H9 (cell line): ENCODE data around the gene WDR36. TPM values are rescaled to one million over a fixed set of nuclear protein-coding genes. Genes with fewer than 3 reads are reported as not detected.

ENCODE experiments used
- DNase-seq: peaks from one replicate; pipeline ENCODE4 v3.0.0-alpha.2; 2017
- H2AFZ ChIP-seq: one replicate; pipeline ENCODE4 v1.6.1; 2013; ENCODE audit warnings: mild to moderate bottlenecking, low read length, control low read depth, moderate library complexity
- H2AK5ac ChIP-seq: 2 replicates; pipeline ENCODE4 v1.6.1; 2013; ENCODE audit warnings: low read length, control low read depth, mixed read lengths; ENCODE audit not compliant: insufficient read length
- H2BK120ac ChIP-seq: one replicate; pipeline ENCODE4 v1.6.1; 2013; ENCODE audit warnings: low read depth, mild to moderate bottlenecking, low read length, control low read depth, inconsistent platforms; ENCODE audit not compliant: poor library complexity, severe bottlenecking
- H2BK12ac ChIP-seq: 2 replicates; pipeline ENCODE4 v1.6.1; 2013; ENCODE audit warnings: low read length, control low read depth, mixed read lengths, low read depth; ENCODE audit not compliant: insufficient read length
- H2BK15ac ChIP-seq: 2 replicates; pipeline ENCODE4 v1.6.1; 2013; ENCODE audit warnings: low read depth, low read length, control low read depth
- H2BK20ac ChIP-seq: one replicate; pipeline ENCODE4 v1.6.1; 2013; ENCODE audit warnings: low read depth, mild to moderate bottlenecking, low read length, control low read depth, inconsistent platforms; ENCODE audit not compliant: poor library complexity, severe bottlenecking
- H2BK5ac ChIP-seq: 2 replicates; pipeline ENCODE4 v1.6.1; 2013; ENCODE audit warnings: low read length, control low read depth, mixed read lengths; ENCODE audit not compliant: insufficient read length
- H3K14ac ChIP-seq: 2 replicates; pipeline ENCODE4 v1.6.1; 2013; ENCODE audit warnings: low read length, control low read depth; ENCODE audit not compliant: insufficient read depth
- H3K18ac ChIP-seq: 2 replicates; pipeline ENCODE4 v1.6.1; 2013; ENCODE audit warnings: low read depth, mild to moderate bottlenecking, mixed read lengths, low read length, control low read depth; ENCODE audit not compliant: insufficient read length
- H3K23ac ChIP-seq: 2 replicates; pipeline ENCODE4 v1.6.1; 2013; ENCODE audit warnings: low read length, control low read depth, mixed read lengths, low read depth; ENCODE audit not compliant: insufficient read length
- H3K23me2 ChIP-seq: 2 replicates; pipeline ENCODE4 v1.6.1; 2013; ENCODE audit warnings: low read depth, mild to moderate bottlenecking, mixed read lengths, low read length, control low read depth; ENCODE audit not compliant: insufficient read length, poor library complexity, severe bottlenecking
- H3K27ac ChIP-seq: 2 replicates; pipeline ENCODE4 v1.5.1; 2013; ENCODE audit warnings: low read length, control low read depth, mixed read lengths, low read depth; ENCODE audit not compliant: insufficient read length
- H3K27me3 ChIP-seq: 2 replicates; pipeline ENCODE4 v1.6.1; 2013; ENCODE audit warnings: low read length, control low read depth, inconsistent platforms; ENCODE audit not compliant: insufficient read depth
- H3K4ac ChIP-seq: 2 replicates; pipeline ENCODE4 v1.6.1; 2013; ENCODE audit warnings: low read depth, mild to moderate bottlenecking, control low read depth, inconsistent platforms, low read length, moderate library complexity
- H3K4me1 ChIP-seq: 2 replicates; pipeline ENCODE4 v1.6.1; 2013; ENCODE audit warnings: low read length, control low read depth, inconsistent platforms; ENCODE audit not compliant: insufficient read depth
- H3K4me2 ChIP-seq: 2 replicates; pipeline ENCODE4 v1.6.1; 2013; ENCODE audit warnings: low read length, control low read depth, mixed read lengths; ENCODE audit not compliant: insufficient read length, insufficient read depth
- H3K56ac ChIP-seq: 2 replicates; pipeline ENCODE4 v1.6.1; 2013; ENCODE audit warnings: low read depth, mild to moderate bottlenecking, mixed read lengths, low read length, control low read depth; ENCODE audit not compliant: insufficient read length
- H3K79me1 ChIP-seq: 2 replicates; pipeline ENCODE4 v1.6.1; 2013; ENCODE audit warnings: low read depth, mild to moderate bottlenecking, moderate library complexity, low read length, control low read depth, inconsistent platforms; ENCODE audit not compliant: insufficient read depth, poor library complexity, severe bottlenecking
- H3K79me2 ChIP-seq: 2 replicates; pipeline ENCODE4 v1.6.1; 2013; ENCODE audit warnings: low read length, control low read depth, inconsistent platforms; ENCODE audit not compliant: insufficient read depth
- H3K9ac ChIP-seq: 2 replicates; pipeline ENCODE4 v1.6.1; 2013; ENCODE audit warnings: low read length, control low read depth, mixed read lengths; ENCODE audit not compliant: insufficient read length; ENCODE audit errors: extremely low read depth
- H3K9me3 ChIP-seq: one replicate; pipeline ENCODE4 v1.6.1; 2013; ENCODE audit warnings: low read depth, low read length, inconsistent platforms; ENCODE audit not compliant: control insufficient read depth
- H3T11ph ChIP-seq: one replicate; pipeline ENCODE4 v1.6.1; 2013; ENCODE audit warnings: mild to moderate bottlenecking, low read length, control low read depth, inconsistent platforms
- H4K20me1 ChIP-seq: one replicate; pipeline ENCODE4 v1.6.1; 2013; ENCODE audit not compliant: control insufficient read depth, insufficient read length, insufficient read depth
- H4K5ac ChIP-seq: 2 replicates; pipeline ENCODE4 v1.6.1; 2013; ENCODE audit warnings: low read depth, mild to moderate bottlenecking, mixed read lengths, low read length, control low read depth; ENCODE audit not compliant: insufficient read length
- H4K8ac ChIP-seq: replicated peaks from 2 replicates; pipeline ENCODE4 v1.6.1; 2013; ENCODE audit warnings: low read length, control low read depth, mixed read lengths, low read depth; ENCODE audit not compliant: insufficient read length
- H4K91ac ChIP-seq: 2 replicates; pipeline ENCODE4 v1.6.1; 2013; ENCODE audit warnings: low read depth, mild to moderate bottlenecking, moderate library complexity, mixed read lengths, low read length, control low read depth; ENCODE audit not compliant: insufficient read length
- H3K27ac Mint-ChIP-seq, 3 experiments: 2 replicates in 2 of 3; 3 replicates in 1 of 3; pipeline ENCODE4 v1.8.0; 2020 to 2021; ENCODE audit warnings: mixed read lengths in 3 of 3, mild to moderate bottlenecking in 1 of 3, moderate library complexity in 1 of 3
- H3K27me3 Mint-ChIP-seq: 2 replicates; pipeline ENCODE4 v1.8.0; 2021; ENCODE audit warnings: low read depth, mild to moderate bottlenecking, moderate library complexity, mixed read lengths
- H3K36me3 Mint-ChIP-seq, 3 experiments: 2 replicates in 2 of 3; 3 replicates in 1 of 3; pipeline ENCODE4 v1.8.0; 2020 to 2021; ENCODE audit warnings: low read depth in 3 of 3, mixed read lengths in 3 of 3; ENCODE audit not compliant: insufficient read depth in 1 of 3
- H3K4me1 Mint-ChIP-seq, 2 experiments: 2 replicates each; pipeline ENCODE4 v1.8.0; 2020; ENCODE audit warnings: mixed read lengths in 2 of 2
- H3K4me3 Mint-ChIP-seq, 2 experiments: 2 replicates in 1 of 2; 3 replicates in 1 of 2; pipeline ENCODE4 v1.8.0; 2020 to 2021; ENCODE audit warnings: mild to moderate bottlenecking in 2 of 2, mixed read lengths in 2 of 2, moderate library complexity in 1 of 2
- H3K9me3 Mint-ChIP-seq, 2 experiments: 2 replicates in 1 of 2; 3 replicates in 1 of 2; pipeline ENCODE4 v1.8.0; 2020; ENCODE audit warnings: mild to moderate bottlenecking in 2 of 2, mixed read lengths in 2 of 2, moderate library complexity in 1 of 2
- WGBS: extraction: QIAGEN DNeasy Blood & Tissue Kit; methylation state at CpG from one replicate; pipeline ENCODE4 v1.1.7; 2013; ENCODE audit warnings: missing lambda C conversion rate, low lambda C conversion rate, mixed read lengths; ENCODE audit not compliant: insufficient read length; ENCODE audit errors: extremely low coverage; 5-methylcytosine and 5-hydroxymethylcytosine counted together
- total RNA-seq: library from RNA; stranded (reverse); gene quantifications from 2 replicates; pipeline ENCODE4 v1.2.1, GENCODE V29; 2021
- TF ChIP-seq, protein P1 (sequence below): fragments of 200-600 bp; sonication (generic); conservative IDR thresholded peaks from 3 replicates; pipeline ENCODE4 v1.8.0; 2021; ENCODE audit warnings: antibody characterized with exemption, mild to moderate bottlenecking

The WDR36 gene
- total RNA-seq, 1 experiment from 2014 or later, result 42.0 TPM

DNA sequence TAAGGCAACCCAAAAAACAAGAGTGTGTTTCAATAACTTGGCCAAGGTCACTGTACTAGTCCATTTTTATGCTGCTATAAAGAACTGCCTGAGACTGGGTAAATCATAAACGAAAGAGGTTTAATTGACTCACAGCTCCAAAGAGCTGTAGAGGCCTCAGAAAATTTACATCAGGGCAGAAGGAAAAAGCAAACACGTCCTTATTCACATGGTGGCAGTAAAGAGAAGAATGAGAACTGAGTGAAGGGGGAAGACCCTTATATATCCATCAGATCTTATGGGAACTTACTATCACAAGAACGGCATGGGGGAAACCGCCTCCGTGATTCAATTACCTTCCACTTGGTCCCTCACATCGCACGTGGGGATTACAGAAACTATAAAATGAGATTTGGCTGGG is 67.7 kb downstream of the WDR36 start:
- Mint-ChIP-seq H3K4me3 (no peak overlapping the region), H3K27ac (no peak overlapping the region), H3K27me3 (peaks cover 5% of the 10 kb centered on the region; the same call in 1 of the 2 replicates), H3K36me3 (no peaks in the 10 kb centered on the region), H3K9me3 (no peaks in the 10 kb centered on the region), H3K4me1 (peaks cover 4 to 9% of the 10 kb centered on the region in 2 experiments; a peak in 3 of 4 replicates)
- H4K91ac ChIP-seq, result no peak overlapping the region
- H3K14ac ChIP-seq, result no peak overlapping the region
- no CpG with 5 or more reads among the region's 7 CpGs for WGBS
- H3K79me1 ChIP-seq, result no peaks in the 10 kb centered on the region
- H2AK5ac ChIP-seq, result no peak overlapping the region
- H3K27me3 ChIP-seq, result no peaks in the 10 kb centered on the region
- H3K27ac ChIP-seq, result no peak overlapping the region
- H4K20me1 ChIP-seq, result no peaks in the 10 kb centered on the region
- no peaks in the 10 kb centered on the region for H3K9me3 ChIP-seq
- no peak overlapping the region for H3K4me2 ChIP-seq
- H2BK20ac ChIP-seq, result no peak overlapping the region
- no peak overlapping the region for H2BK12ac ChIP-seq
- H2AFZ ChIP-seq, result no peak overlapping the region
- H3K79me2 ChIP-seq, result no peaks in the 10 kb centered on the region
- H2BK15ac ChIP-seq, result no peak overlapping the region
- no peak overlapping the region for H4K5ac ChIP-seq
- no peak overlapping the region for H3K56ac ChIP-seq
- H2BK120ac ChIP-seq, result no peak overlapping the region
- H3K23ac ChIP-seq, result no peak overlapping the region
- DNase-seq, result no peak
- no peaks in the 10 kb centered on the region for H3K4me1 ChIP-seq
- H3K23me2 ChIP-seq, result no peaks in the 10 kb centered on the region
- H3T11ph ChIP-seq, result no peak overlapping the region
- H3K9ac ChIP-seq, result no peak overlapping the region
- no peak overlapping the region for H3K18ac ChIP-seq
- TF ChIP-seq, protein P1, sequence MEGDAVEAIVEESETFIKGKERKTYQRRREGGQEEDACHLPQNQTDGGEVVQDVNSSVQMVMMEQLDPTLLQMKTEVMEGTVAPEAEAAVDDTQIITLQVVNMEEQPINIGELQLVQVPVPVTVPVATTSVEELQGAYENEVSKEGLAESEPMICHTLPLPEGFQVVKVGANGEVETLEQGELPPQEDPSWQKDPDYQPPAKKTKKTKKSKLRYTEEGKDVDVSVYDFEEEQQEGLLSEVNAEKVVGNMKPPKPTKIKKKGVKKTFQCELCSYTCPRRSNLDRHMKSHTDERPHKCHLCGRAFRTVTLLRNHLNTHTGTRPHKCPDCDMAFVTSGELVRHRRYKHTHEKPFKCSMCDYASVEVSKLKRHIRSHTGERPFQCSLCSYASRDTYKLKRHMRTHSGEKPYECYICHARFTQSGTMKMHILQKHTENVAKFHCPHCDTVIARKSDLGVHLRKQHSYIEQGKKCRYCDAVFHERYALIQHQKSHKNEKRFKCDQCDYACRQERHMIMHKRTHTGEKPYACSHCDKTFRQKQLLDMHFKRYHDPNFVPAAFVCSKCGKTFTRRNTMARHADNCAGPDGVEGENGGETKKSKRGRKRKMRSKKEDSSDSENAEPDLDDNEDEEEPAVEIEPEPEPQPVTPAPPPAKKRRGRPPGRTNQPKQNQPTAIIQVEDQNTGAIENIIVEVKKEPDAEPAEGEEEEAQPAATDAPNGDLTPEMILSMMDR, result peak; percentile 37; the same call in 1 of the 3 replicates
- H2BK5ac ChIP-seq, result no peak overlapping the region
- no peak overlapping the region for H3K4ac ChIP-seq
- H4K8ac ChIP-seq, result no peak overlapping the region
